T-cell (primary cell): ENCODE measurements around the gene GALNT14. TPM values are rescaled to one million over a fixed set of nuclear protein-coding genes. Genes with fewer than 3 reads are reported as not detected.

ENCODE experiments used
- ATAC-seq, 4 experiments: fragments of 200-7000 bp in 3 of 4; fragments of 150-1000 bp in 1 of 4; cut with Tn5 transposase; replicated peaks in 1 of 4; 1 replicate in 3 of 4; 2 replicates in 1 of 4; pipeline ENCODE4 v1.10.0; 2021; ENCODE audit warnings: moderate library complexity in 3 of 4, mild to moderate bottlenecking in 2 of 4, moderate number of reproducible peaks in 1 of 4
- CTCF ChIA-PET, 2 donors: fragments of 300-600 bp; sonication (Branson Sonifier 250); formaldehyde crosslinking; loops; one replicate each; lab custom pipeline; 2022; ENCODE audit warnings: antibody characterized with exemption in 2 of 2; lab: Charles Lee
- POLR2A ChIA-PET, 2 donors: fragments of 300-600 bp; sonication (Branson Sonifier 250); formaldehyde crosslinking; loops; one replicate each; lab custom pipeline; 2022; ENCODE audit warnings: antibody characterized with exemption in 2 of 2; lab: Charles Lee
- DNase-seq, 35 experiments: peaks; one replicate each; pipeline versions ENCODE4 v3.0.0 to v3.0.0-alpha.2; 2013 to 2023
- H3K27ac ChIP-seq: one replicate; pipeline ENCODE4 v1.5.1; 2013; ENCODE audit warnings: low read length
- H3K27me3 ChIP-seq, 2 experiments: replicated peaks in 1 of 2; 1 replicate in 1 of 2; 2 replicates in 1 of 2; pipeline versions ENCODE4 v1.6.1 to v1.7.0; 2013; ENCODE audit warnings: low read length in 1 of 2, mixed read lengths in 1 of 2; ENCODE audit not compliant: control insufficient read depth in 2 of 2, insufficient read depth in 2 of 2; ENCODE audit errors: extremely low read depth in 1 of 2
- H3K36me3 ChIP-seq, 2 donors: 1 replicate in 1 of 2; 2 replicates in 1 of 2; pipeline versions ENCODE4 v1.6.1 to v1.7.0; 2013; ENCODE audit warnings: low read length in 1 of 2; ENCODE audit not compliant: control insufficient read depth in 2 of 2, insufficient read depth in 1 of 2; ENCODE audit errors: extremely low read depth in 1 of 2
- H3K4me1 ChIP-seq, 2 experiments: 1 replicate in 1 of 2; 2 replicates in 1 of 2; pipeline versions ENCODE4 v1.6.1 to v1.7.0; 2013; ENCODE audit warnings: low read length in 2 of 2, mixed read lengths in 1 of 2; ENCODE audit not compliant: insufficient read depth in 2 of 2, control insufficient read depth in 1 of 2; ENCODE audit errors: extremely low read depth in 1 of 2
- H3K4me3 ChIP-seq, 2 donors: 1 replicate in 1 of 2; 2 replicates in 1 of 2; pipeline versions ENCODE4 v1.5.1 to v1.7.0; 2013; ENCODE audit warnings: mild to moderate bottlenecking in 2 of 2, low read length in 1 of 2, moderate library complexity in 1 of 2; ENCODE audit not compliant: control insufficient read depth in 1 of 2; ENCODE audit errors: extremely low read depth in 1 of 2
- H3K9me3 ChIP-seq: 2 replicates; pipeline ENCODE4 v1.7.0; 2013
- H3K27ac Mint-ChIP-seq, 2 donors: one replicate each; pipeline ENCODE4 v1.8.0; 2020 to 2021; ENCODE audit warnings: mild to moderate bottlenecking in 2 of 2, mixed read lengths in 2 of 2
- H3K27me3 Mint-ChIP-seq, 2 donors: one replicate each; pipeline ENCODE4 v1.8.0; 2021 to 2022; ENCODE audit warnings: mixed read lengths in 2 of 2
- H3K36me3 Mint-ChIP-seq: one replicate; pipeline ENCODE4 v1.8.0; 2021; ENCODE audit warnings: mixed read lengths
- H3K4me1 Mint-ChIP-seq, 3 donors: one replicate each; pipeline ENCODE4 v1.8.0; 2020 to 2022; ENCODE audit warnings: mixed read lengths in 3 of 3, mild to moderate bottlenecking in 1 of 3
- H3K4me3 Mint-ChIP-seq, 3 donors: one replicate each; pipeline ENCODE4 v1.8.0; 2020 to 2022; ENCODE audit warnings: mild to moderate bottlenecking in 3 of 3, mixed read lengths in 3 of 3, moderate library complexity in 3 of 3
- H3K9me3 Mint-ChIP-seq, 3 donors: one replicate each; pipeline ENCODE4 v1.8.0; 2020 to 2022; ENCODE audit warnings: mixed read lengths in 3 of 3
- WGBS: methylation state at CpG from one replicate; pipeline ENCODE4 v1.1.5; 2013; ENCODE audit warnings: missing lambda C conversion rate; ENCODE audit not compliant: insufficient coverage; 5-methylcytosine and 5-hydroxymethylcytosine counted together
- total RNA-seq, 35 experiments: library from RNA in 6 of 35; stranded (reverse) in 6 of 35; fragments of 120-200 nt in 1 of 35; gene quantifications; one replicate each; pipeline versions ENCODE4 v1.2.1 to v1.2.4 and lab custom pipeline; 2013 to 2026

GALNT14 gene
- total RNA-seq, 5 donors from 2014 or later (not counting 1 experiment from before 2014, with no cell fraction given) = 0.29 to 0.38 TPM; not detected in 3

DNA sequence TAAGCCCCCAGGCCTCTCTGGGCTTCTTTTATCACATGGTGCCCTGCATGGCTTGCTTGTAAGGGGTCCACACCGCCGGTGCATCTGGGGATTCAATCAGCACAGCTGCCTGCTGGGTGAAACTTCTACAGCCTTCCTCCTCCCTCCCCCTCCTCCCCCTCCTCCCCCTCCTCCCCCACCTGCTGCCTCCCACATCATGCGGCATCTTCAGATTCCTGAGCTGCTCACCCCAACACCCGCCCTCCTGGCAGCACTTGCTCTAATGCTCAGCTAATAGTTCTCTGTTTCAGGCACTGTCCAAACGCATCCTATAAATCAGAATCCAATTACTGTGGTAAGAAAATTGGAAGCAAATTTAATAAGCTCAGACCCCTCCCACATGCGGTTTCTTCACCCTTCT is 150.7 kb downstream of the GALNT14 start:
- Histone ChIP-seq H3K4me3 (no peak overlapping the region), H3K9me3 (no peaks in the 10 kb centered on the region), H3K27ac (no peak overlapping the region), H3K36me3 (no peaks in the 10 kb centered on the region), H3K27me3 (peaks cover 0 to 5% of the 10 kb centered on the region in 2 experiments), H3K4me1 (no peaks in the 10 kb centered on the region)
- H3K9me3 Mint-ChIP-seq = no peaks in the 10 kb centered on the region
- CTCF ChIA-PET = no interaction called here
- no peak overlapping the region for H3K27ac Mint-ChIP-seq
- H3K4me1 Mint-ChIP-seq = no peaks in the 10 kb centered on the region
- 67% methylated on average over 2 of the region's 6 CpGs for WGBS
- POLR2A ChIA-PET = no interaction called here
- no peaks in the 10 kb centered on the region for H3K27me3 Mint-ChIP-seq
- DNase-seq = no peak
- ATAC-seq = no peak
- no peaks in the 10 kb centered on the region for H3K36me3 Mint-ChIP-seq
- H3K4me3 Mint-ChIP-seq = no peak overlapping the region

- Histone ChIP-seq H3K27ac (no peak overlapping the region), H3K9me3 (no peaks in the 10 kb centered on the region), H3K36me3 (no peaks in the 10 kb centered on the region), H3K4me1 (no peaks in the 10 kb centered on the region), H3K4me3 (no peak overlapping the region), H3K27me3 (peaks cover 0 to 8% of the 10 kb centered on the region in 2 experiments)
- Mint-ChIP-seq H3K9me3 (no peaks in the 10 kb centered on the region), H3K4me1 (no peaks in the 10 kb centered on the region), H3K36me3 (no peaks in the 10 kb centered on the region), H3K27ac (no peak overlapping the region), H3K27me3 (no peaks in the 10 kb centered on the region), H3K4me3 (no peak overlapping the region)
- ATAC-seq (no peak), DNase-seq (no peak)
- CTCF ChIA-PET = no interaction called here
- POLR2A ChIA-PET = no interaction called here
- WGBS = 90% methylated on average over 2 of the region's 5 CpGs
These were observed 152.0 kb downstream of the GALNT14 start for GRCh38 chr2:30986231-30986580.

GRCh38 chr2:30985493-30986230 is 152.6 kb downstream of the GALNT14 start:
- ChIA-PET POLR2A (no interaction called here), CTCF (no interaction called here)
- Histone ChIP-seq H3K27me3 (peaks cover 0 to 8% of the 10 kb centered on the region in 2 experiments), H3K4me3 (no peak overlapping the region), H3K9me3 (no peaks in the 10 kb centered on the region), H3K4me1 (no peaks in the 10 kb centered on the region), H3K36me3 (no peaks in the 10 kb centered on the region), H3K27ac (no peak overlapping the region)
- no peaks in the 10 kb centered on the region for H3K36me3 Mint-ChIP-seq
- no peak overlapping the region for H3K4me3 Mint-ChIP-seq
- WGBS = 84% methylated on average over 5 of the region's 9 CpGs
- H3K27ac Mint-ChIP-seq = no peak overlapping the region
- DNase-seq = no peak
- no peaks in the 10 kb centered on the region for H3K27me3 Mint-ChIP-seq
- no peak for ATAC-seq
- no peaks in the 10 kb centered on the region for H3K4me1 Mint-ChIP-seq
- no peaks in the 10 kb centered on the region for H3K9me3 Mint-ChIP-seq

GRCh38 chr2:30984148-30984547 is 154.1 kb downstream of the GALNT14 start:
- ChIA-PET CTCF (interaction anchor here in 1 of 2 donors (0.6 kb wide), 1 partner anchor 756 kb away, joined by 3 read pairs; no protein-coding TSS in a partner anchor), POLR2A (no interaction called here)
- Mint-ChIP-seq H3K9me3 (no peaks in the 10 kb centered on the region), H3K4me1 (no peaks in the 10 kb centered on the region), H3K4me3 (no peak overlapping the region), H3K36me3 (no peaks in the 10 kb centered on the region), H3K27me3 (no peaks in the 10 kb centered on the region), H3K27ac (no peak overlapping the region)
- Histone ChIP-seq H3K9me3 (no peaks in the 10 kb centered on the region), H3K4me3 (no peak overlapping the region), H3K27me3 (peaks cover 0 to 13% of the 10 kb centered on the region in 2 experiments), H3K27ac (no peak overlapping the region), H3K4me1 (no peaks in the 10 kb centered on the region), H3K36me3 (no peaks in the 10 kb centered on the region)
- 68% methylated on average over 2 of the region's 2 CpGs for WGBS
- no peak for ATAC-seq
- DNase-seq = no peak

- H3K4me3 Mint-ChIP-seq = no peak overlapping the region
- H3K36me3 Mint-ChIP-seq = no peaks in the 10 kb centered on the region
- Histone ChIP-seq H3K4me1 (no peaks in the 10 kb centered on the region), H3K4me3 (no peak overlapping the region), H3K27ac (no peak overlapping the region), H3K36me3 (no peaks in the 10 kb centered on the region), H3K27me3 (peaks cover 0 to 14% of the 10 kb centered on the region in 2 experiments), H3K9me3 (no peaks in the 10 kb centered on the region)
- 81% methylated on average over 6 of the region's 8 CpGs for WGBS
- ChIA-PET POLR2A (no interaction called here), CTCF (no interaction called here)
- no peaks in the 10 kb centered on the region for H3K27me3 Mint-ChIP-seq
- no peak for DNase-seq
- H3K4me1 Mint-ChIP-seq = no peaks in the 10 kb centered on the region
- no peak for ATAC-seq
- no peaks in the 10 kb centered on the region for H3K9me3 Mint-ChIP-seq
- H3K27ac Mint-ChIP-seq = no peak overlapping the region
These were observed 156.7 kb downstream of the GALNT14 start for GRCh38 chr2:30981510-30981909.

DNA sequence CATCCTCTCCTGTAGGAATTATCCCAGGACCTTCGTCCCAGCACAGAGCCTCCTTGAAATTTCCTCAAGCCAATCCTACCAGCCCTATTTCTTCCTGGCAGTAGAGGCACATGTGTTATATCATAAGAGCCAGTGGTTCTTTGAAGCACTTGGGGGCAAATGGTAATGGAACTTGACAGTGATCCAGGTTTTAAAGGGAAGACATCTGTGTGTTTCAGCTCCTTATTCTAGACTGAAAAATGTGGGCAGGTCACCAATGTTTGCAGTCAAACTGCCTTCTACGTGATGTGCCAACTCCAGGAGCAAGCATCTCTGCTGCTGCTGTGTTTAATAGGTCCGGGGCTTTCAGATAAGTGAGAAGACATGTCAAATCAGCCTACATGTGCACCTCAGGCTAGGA is 157.1 kb downstream of the GALNT14 start:
- H3K9me3 ChIP-seq = no peaks in the 10 kb centered on the region
- H3K36me3 ChIP-seq = no peaks in the 10 kb centered on the region
- H3K4me3 ChIP-seq = no peak overlapping the region
- H3K36me3 Mint-ChIP-seq = no peaks in the 10 kb centered on the region
- H3K9me3 Mint-ChIP-seq = no peaks in the 10 kb centered on the region
- H3K27me3 Mint-ChIP-seq = no peaks in the 10 kb centered on the region
- DNase-seq = no peak
- no peak overlapping the region for H3K27ac Mint-ChIP-seq
- H3K27me3 ChIP-seq = peaks cover 0 to 13% of the 10 kb centered on the region in 2 experiments
- ChIA-PET POLR2A (no interaction called here), CTCF (no interaction called here)
- no peak overlapping the region for H3K4me3 Mint-ChIP-seq
- WGBS = 88% methylated on average over 2 of the region's 3 CpGs
- no peaks in the 10 kb centered on the region for H3K4me1 Mint-ChIP-seq
- no peak for ATAC-seq
- no peaks in the 10 kb centered on the region for H3K4me1 ChIP-seq
- no peak overlapping the region for H3K27ac ChIP-seq
